ENCODE results near the gene UBE2G1. TPM values are rescaled to one million over a fixed set of nuclear protein-coding genes. Genes with fewer than 3 reads are reported as not detected.

The UBE2G1 gene
- 24.4 TPM for polyA plus RNA-seq (2013)

GRCh38 chr17:4366327-4367063 is at the start of gene UBE2G1:
Gene UBE2G1, minus strand, starts transcription at chr17:4366675. Its CDS starts 359 bp downstream, at chr17:4366316.
- under 1% methylated on average over 64 of the region's 77 CpGs for WGBS (ENCODE audit: insufficient coverage)
- peak; percentile 97 to 99 (median 99) for DNase-seq
- H3K27me3 ChIP-seq (replicated peaks in 2 of 5; ENCODE audit: control insufficient read depth in 4 of 5, insufficient read depth in 5 of 5, low read length in 4 of 5): no peaks in the 10 kb centered on the region
- H3K4me1 ChIP-seq (ENCODE audit: control extremely low read depth in 1 of 4, control insufficient read depth in 4 of 4, insufficient read depth in 4 of 4, low read length in 3 of 4): peaks cover 0 to 11% (median 8%) of the 10 kb centered on the region in 4 experiments
- ChIA-PET POLR2A (interaction anchor here (0.7 kb wide), 1 partner anchor 22 kb away, joined by 4 read pairs; no protein-coding TSS in a partner anchor), CTCF (interaction anchor here (0.7 to 1.6 kb wide), 5 partner anchors 70 to 160 kb away, joined by 3 to 5 read pairs (median 3); no protein-coding TSS in a partner anchor)
- H3K27ac ChIP-seq (ENCODE audit: insufficient read depth in 1 of 2, low read depth in 1 of 2, low read length in 2 of 2, poor library complexity in 1 of 2, severe bottlenecking in 2 of 2): peak within 1 kb of the TSS; percentile 46 to 82
- H3K4me3 ChIP-seq (ENCODE audit: control insufficient read depth in 1 of 7, extremely low read depth in 1 of 7, insufficient read depth in 4 of 7, low read depth in 2 of 7, low read length in 6 of 7): peak within 1 kb of the TSS; percentile 72 to 97 (median 92)
- H3K9me3 ChIP-seq (ENCODE audit: control extremely low read depth in 1 of 5, control insufficient read depth in 4 of 5, insufficient read depth in 2 of 5, low read depth in 1 of 5, low read length in 4 of 5): no peaks in the 10 kb centered on the region
- peaks cover 0 to 8% (median 4%) of the 10 kb centered on the region in 4 experiments for H3K36me3 ChIP-seq (ENCODE audit: control insufficient read depth in 4 of 4, insufficient read depth in 4 of 4, low read length in 3 of 4)

- peaks cover 0 to 5% (median 2%) of the 10 kb centered on the region in 4 experiments for H3K4me1 ChIP-seq (ENCODE audit: control extremely low read depth in 1 of 4, control insufficient read depth in 4 of 4, insufficient read depth in 4 of 4, low read length in 3 of 4)
- H3K36me3 ChIP-seq (ENCODE audit: control insufficient read depth in 4 of 4, insufficient read depth in 4 of 4, low read length in 3 of 4): no peaks in the 10 kb centered on the region
- H3K27me3 ChIP-seq (replicated peaks in 2 of 5; ENCODE audit: control insufficient read depth in 4 of 5, insufficient read depth in 5 of 5, low read length in 4 of 5): no peaks in the 10 kb centered on the region
- H3K4me3 ChIP-seq (ENCODE audit: control insufficient read depth in 1 of 7, extremely low read depth in 1 of 7, insufficient read depth in 4 of 7, low read depth in 2 of 7, low read length in 6 of 7): peak overlapping the region in 2 of 7 experiments; percentile 11 to 48
- ChIA-PET POLR2A (interaction anchor here (0.5 kb wide), 1 partner anchor 220 kb away, joined by 3 read pairs; no protein-coding TSS in a partner anchor), CTCF (interaction anchor here (0.5 to 2.9 kb wide), 9 partner anchors 8 to 224 kb away, joined by 3 to 12 read pairs (median 4); no protein-coding TSS in a partner anchor)
- 25% methylated on average over 20 of the region's 27 CpGs for WGBS (ENCODE audit: insufficient coverage)
- H3K27ac ChIP-seq (ENCODE audit: insufficient read depth in 1 of 2, low read depth in 1 of 2, low read length in 2 of 2, poor library complexity in 1 of 2, severe bottlenecking in 2 of 2): no peak overlapping the region
- H3K9me3 ChIP-seq (ENCODE audit: control extremely low read depth in 1 of 5, control insufficient read depth in 4 of 5, insufficient read depth in 2 of 5, low read depth in 1 of 5, low read length in 4 of 5): no peaks in the 10 kb centered on the region
- peak; percentile 89 to 95 (median 92) for DNase-seq
Measured at GRCh38 chr17:4412933-4413831, 46.7 kb upstream of the UBE2G1 start.

GRCh38 chr17:4411201-4411600 is 44.7 kb upstream of the UBE2G1 start:
- Histone ChIP-seq H3K27me3 (replicated peaks in 2 of 5; ENCODE audit: control insufficient read depth in 4 of 5, insufficient read depth in 5 of 5, low read length in 4 of 5) (no peaks in the 10 kb centered on the region), H3K4me3 (ENCODE audit: control insufficient read depth in 1 of 7, extremely low read depth in 1 of 7, insufficient read depth in 4 of 7, low read depth in 2 of 7, low read length in 6 of 7) (no peak overlapping the region), H3K4me1 (ENCODE audit: control extremely low read depth in 1 of 4, control insufficient read depth in 4 of 4, insufficient read depth in 4 of 4, low read length in 3 of 4) (peaks cover 0 to 5% (median 2%) of the 10 kb centered on the region in 4 experiments), H3K27ac (ENCODE audit: insufficient read depth in 1 of 2, low read depth in 1 of 2, low read length in 2 of 2, poor library complexity in 1 of 2, severe bottlenecking in 2 of 2) (no peak overlapping the region), H3K9me3 (ENCODE audit: control extremely low read depth in 1 of 5, control insufficient read depth in 4 of 5, insufficient read depth in 2 of 5, low read depth in 1 of 5, low read length in 4 of 5) (no peaks in the 10 kb centered on the region), H3K36me3 (ENCODE audit: control insufficient read depth in 4 of 4, insufficient read depth in 4 of 4, low read length in 3 of 4) (no peaks in the 10 kb centered on the region)
- POLR2A ChIA-PET: no interaction called here
- WGBS (ENCODE audit: insufficient coverage): 69% methylated on average over 3 of the region's 3 CpGs
- CTCF ChIA-PET: interaction anchor here (0.9 to 2.9 kb wide), 5 partner anchors 8 to 195 kb away, joined by 3 to 12 read pairs (median 4); no protein-coding TSS in a partner anchor
- peak in 2 of 3 donors; percentile 29 to 33 for DNase-seq

- peaks cover 0 to 3% (median 0%) of the 10 kb centered on the region in 5 experiments for H3K27me3 ChIP-seq (replicated peaks in 2 of 5; ENCODE audit: control insufficient read depth in 4 of 5, insufficient read depth in 5 of 5, low read length in 4 of 5)
- no peaks in the 10 kb centered on the region for H3K9me3 ChIP-seq (ENCODE audit: control extremely low read depth in 1 of 5, control insufficient read depth in 4 of 5, insufficient read depth in 2 of 5, low read depth in 1 of 5, low read length in 4 of 5)
- no peak for DNase-seq
- H3K4me1 ChIP-seq (ENCODE audit: control extremely low read depth in 1 of 4, control insufficient read depth in 4 of 4, insufficient read depth in 4 of 4, low read length in 3 of 4): peaks cover 0 to 5% (median 2%) of the 10 kb centered on the region in 4 experiments
- H3K4me3 ChIP-seq (ENCODE audit: control insufficient read depth in 1 of 7, extremely low read depth in 1 of 7, insufficient read depth in 4 of 7, low read depth in 2 of 7, low read length in 6 of 7): no peak overlapping the region
- no peaks in the 10 kb centered on the region for H3K36me3 ChIP-seq (ENCODE audit: control insufficient read depth in 4 of 4, insufficient read depth in 4 of 4, low read length in 3 of 4)
- POLR2A ChIA-PET: no interaction called here
- CTCF ChIA-PET: interaction anchor here (1.1 kb wide), 1 partner anchor 9 kb away, joined by 3 read pairs; no protein-coding TSS in a partner anchor
- WGBS (ENCODE audit: insufficient coverage): 98% methylated on average over 5 of the region's 6 CpGs
- no peak overlapping the region for H3K27ac ChIP-seq (ENCODE audit: insufficient read depth in 1 of 2, low read depth in 1 of 2, low read length in 2 of 2, poor library complexity in 1 of 2, severe bottlenecking in 2 of 2)
Measured at GRCh38 chr17:4409659-4410058, 43.2 kb upstream of the UBE2G1 start.

GRCh38 chr17:4407851-4408250 is 41.4 kb upstream of the UBE2G1 start:
- Histone ChIP-seq H3K4me1 (ENCODE audit: control extremely low read depth in 1 of 4, control insufficient read depth in 4 of 4, insufficient read depth in 4 of 4, low read length in 3 of 4) (peaks cover 0 to 1% (median under 1%) of the 10 kb centered on the region in 4 experiments), H3K27ac (ENCODE audit: insufficient read depth in 1 of 2, low read depth in 1 of 2, low read length in 2 of 2, poor library complexity in 1 of 2, severe bottlenecking in 2 of 2) (no peak overlapping the region), H3K4me3 (ENCODE audit: control insufficient read depth in 1 of 7, extremely low read depth in 1 of 7, insufficient read depth in 4 of 7, low read depth in 2 of 7, low read length in 6 of 7) (no peak overlapping the region), H3K9me3 (ENCODE audit: control extremely low read depth in 1 of 5, control insufficient read depth in 4 of 5, insufficient read depth in 2 of 5, low read depth in 1 of 5, low read length in 4 of 5) (no peaks in the 10 kb centered on the region), H3K36me3 (ENCODE audit: control insufficient read depth in 4 of 4, insufficient read depth in 4 of 4, low read length in 3 of 4) (no peaks in the 10 kb centered on the region), H3K27me3 (replicated peaks in 2 of 5; ENCODE audit: control insufficient read depth in 4 of 5, insufficient read depth in 5 of 5, low read length in 4 of 5) (peaks cover 0 to 3% (median 0%) of the 10 kb centered on the region in 5 experiments)
- POLR2A ChIA-PET: no interaction called here
- CTCF ChIA-PET: interaction anchor here (1.5 kb wide), 1 partner anchor 207 kb away, joined by 8 read pairs; no protein-coding TSS in a partner anchor
- WGBS (ENCODE audit: insufficient coverage): no CpG with 5 or more reads among the region's 8 CpGs
- peak in 1 of 3 donors; percentile 13 for DNase-seq

- 100% methylated on average over 2 of the region's 7 CpGs for WGBS (ENCODE audit: insufficient coverage)
- Histone ChIP-seq H3K36me3 (ENCODE audit: control insufficient read depth in 4 of 4, insufficient read depth in 4 of 4, low read length in 3 of 4) (no peaks in the 10 kb centered on the region), H3K4me1 (ENCODE audit: control extremely low read depth in 1 of 4, control insufficient read depth in 4 of 4, insufficient read depth in 4 of 4, low read length in 3 of 4) (no peaks in the 10 kb centered on the region), H3K9me3 (ENCODE audit: control extremely low read depth in 1 of 5, control insufficient read depth in 4 of 5, insufficient read depth in 2 of 5, low read depth in 1 of 5, low read length in 4 of 5) (no peaks in the 10 kb centered on the region), H3K27ac (ENCODE audit: insufficient read depth in 1 of 2, low read depth in 1 of 2, low read length in 2 of 2, poor library complexity in 1 of 2, severe bottlenecking in 2 of 2) (no peak overlapping the region), H3K4me3 (ENCODE audit: control insufficient read depth in 1 of 7, extremely low read depth in 1 of 7, insufficient read depth in 4 of 7, low read depth in 2 of 7, low read length in 6 of 7) (no peak overlapping the region), H3K27me3 (replicated peaks in 2 of 5; ENCODE audit: control insufficient read depth in 4 of 5, insufficient read depth in 5 of 5, low read length in 4 of 5) (peaks cover 0 to 3% (median 0%) of the 10 kb centered on the region in 5 experiments)
- ChIA-PET CTCF (no interaction called here), POLR2A (no interaction called here)
- DNase-seq: no peak
Measured at GRCh38 chr17:4407216-4407615, 40.7 kb upstream of the UBE2G1 start.

Measured in common myeloid progenitor, CD34-positive (primary cell).